ENCODE data around the gene MKNK2. TPM values are rescaled to one million over a fixed set of nuclear protein-coding genes. Genes with fewer than 3 reads are reported as not detected.

Gene MKNK2
- total and polyA plus RNA-seq, 2 donors (not counting 3 experiments of a cell fraction or from before 2014, with no cell fraction given), result 65.1 to 86.1 TPM

- BruUV-seq (replicated peaks), result no TSS peak
- no peak for FAIRE-seq
- ChIA-PET POLR2A (no interaction called here), CTCF (no interaction called here)
- Histone ChIP-seq H3K9me1 (replicated peaks; ENCODE audit: control insufficient read depth, extremely low read depth, insufficient read depth, low read length) (no peaks in the 10 kb centered on the region), H4K20me1 (replicated peaks; ENCODE audit: control insufficient read depth, extremely low read depth, insufficient read depth, low read length) (no peaks in the 10 kb centered on the region), H3K79me2 (ENCODE audit: control insufficient read depth, insufficient read depth, low read length) (peaks cover 7% of the 10 kb centered on the region), H3K9me3 (replicated peaks; ENCODE audit: control insufficient read depth, insufficient read depth, low read length) (no peaks in the 10 kb centered on the region), H2AFZ (ENCODE audit: low read depth, low read length) (no peak overlapping the region), H3K4me2 (ENCODE audit: insufficient read depth, low read length) (no peak overlapping the region), H3K27ac (ENCODE audit: insufficient read depth, low read depth, low read length) (peak overlapping the region; percentile 69), H3K9ac (replicated peaks; ENCODE audit: extremely low read depth, insufficient read depth, low read length) (no peak overlapping the region), H3K4me1 (ENCODE audit: control insufficient read depth, extremely low read depth, insufficient read depth, low read length) (peaks cover 14% of the 10 kb centered on the region), H3K27me3 (ENCODE audit: control insufficient read depth in 2 of 2, insufficient read depth in 2 of 2, low read length in 2 of 2) (no peaks in the 10 kb centered on the region), H3K36me3 (ENCODE audit: control insufficient read depth in 2 of 2, extremely low read depth in 1 of 2, insufficient read depth in 2 of 2, low read length in 2 of 2) (peaks cover 4 to 60% of the 10 kb centered on the region in 2 experiments), H3K4me3 (replicated peaks in 1 of 3; ENCODE audit: insufficient read depth in 1 of 3, low read depth in 1 of 3, low read length in 3 of 3) (no peak overlapping the region)
- dilution Hi-C loops (cut with MboI; ENCODE audit: extremely low pct_ligation_motif_present, low sequenced_read_pairs), result no loop called here
- intact Hi-C loops (cut with micrococcal nuclease), result no loop called here
- DNase-seq (ENCODE audit: low read depth, low spot score), result no peak
- TF ChIP-seq POLR2AphosphoS5 (IDR thresholded peaks at IDR 0.05; ENCODE audit: insufficient read depth, low read depth, low read length) (no peak), JUN (IDR thresholded peaks at IDR 0.05; ENCODE audit: borderline replicate concordance, insufficient read depth, insufficient read length, low read depth) (no peak), CTCF (IDR thresholded peaks at IDR 0.05; ENCODE audit: extremely low read depth in 1 of 2, insufficient read depth in 1 of 2, low read depth in 1 of 2, low read length in 2 of 2) (no peak), FOS (IDR thresholded peaks at IDR 0.05; ENCODE audit: borderline replicate concordance, insufficient read depth, low read length) (no peak), POLR2A (IDR thresholded peaks at IDR 0.05; ENCODE audit: low read depth, low read length) (no peak), EZH2 (IDR thresholded peaks at IDR 0.05; ENCODE audit: borderline replicate concordance, low read depth, low read length, severe bottlenecking) (no peak), GATA2 (IDR thresholded peaks at IDR 0.05; ENCODE audit: insufficient read depth, insufficient read length, low read depth, low read length) (no peak), MYC (IDR thresholded peaks at IDR 0.05; ENCODE audit: low read depth, low read length) (no peak), MAX (IDR thresholded peaks at IDR 0.05; ENCODE audit: insufficient read depth, insufficient read length) (no peak)
These were observed 9.7 kb downstream of the MKNK2 start for GRCh38 chr19:2041433-2041682.

Data from endothelial cell of umbilical vein (primary cell).